GM12892 (cell line): ENCODE measurements around the gene TPH2.

ENCODE experiments used
- POLR2A ChIP-seq: IDR thresholded peaks from 2 replicates; pipeline ENCODE4 v1.6.1; 2011; ENCODE audit warnings: low read depth, low read length, control low read depth
- TAF1 ChIP-seq: IDR thresholded peaks from 2 replicates; pipeline ENCODE4 v1.6.1; 2011; ENCODE audit warnings: low read depth, mild to moderate bottlenecking, control low read depth, low read length, borderline replicate concordance

- TF ChIP-seq POLR2A, result no peak
- TF ChIP-seq TAF1, result no peak
Measured at GRCh38 chr12:72010356-72010755, 71.7 kb downstream of the TPH2 start.
